Measurements from ENCODE around the gene DOCK2.

DOCK2 gene

DNA sequence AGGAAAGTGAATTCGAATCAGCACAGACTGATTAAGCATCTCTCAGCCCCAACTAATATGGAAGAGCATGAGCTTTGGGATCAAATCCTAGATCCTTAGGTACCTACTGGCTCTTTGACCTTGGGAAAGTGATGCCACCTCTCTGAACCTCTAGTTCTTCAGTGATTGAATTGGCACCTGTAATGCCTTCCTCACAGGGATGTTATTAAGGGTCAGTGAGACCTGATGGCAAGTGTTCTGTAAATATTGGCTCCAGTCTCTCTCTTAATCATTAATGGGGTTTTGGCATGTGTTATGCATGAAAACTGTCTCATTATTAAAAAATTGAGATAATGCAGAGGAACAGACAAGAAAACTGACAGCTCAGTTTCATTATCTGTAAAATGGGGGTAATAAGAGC is 227.4 kb downstream of the DOCK2 start:
- no peak for DNase-seq (ENCODE audit: low spot score)

- no peak for DNase-seq (ENCODE audit: low spot score)
Measured at GRCh38 chr5:169867347-169867746, 230.3 kb downstream of the DOCK2 start.

- no peak for DNase-seq (ENCODE audit: low spot score)
Measured at GRCh38 chr5:169869066-169869465, 232.0 kb downstream of the DOCK2 start.

GRCh38 chr5:169870211-169870610 is 233.1 kb downstream of the DOCK2 start:
- no peak for DNase-seq (ENCODE audit: low spot score)

GRCh38 chr5:169871826-169872490 is 234.9 kb downstream of the DOCK2 start:
- no peak for DNase-seq (ENCODE audit: low spot score)

DNA sequence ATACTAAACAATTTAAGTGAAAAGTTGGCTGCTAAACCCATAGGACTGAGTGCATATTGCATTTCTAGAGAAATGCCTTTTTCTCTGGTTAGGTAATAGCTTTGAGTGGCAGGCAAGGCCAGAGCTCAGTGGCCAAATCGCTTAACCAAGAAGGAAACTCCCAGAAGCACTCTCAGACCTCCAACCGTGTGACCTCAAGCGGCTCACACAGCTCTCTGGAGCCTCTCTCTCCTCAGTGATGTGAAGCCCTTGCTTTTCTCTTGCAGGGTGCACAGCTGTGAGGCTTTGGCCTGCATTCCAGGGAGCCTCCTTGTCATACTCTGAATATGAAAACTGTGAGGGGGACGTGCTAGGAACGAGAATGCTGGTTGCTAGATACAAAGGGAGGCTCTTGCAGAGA is 236.6 kb downstream of the DOCK2 start:
- DNase-seq (ENCODE audit: low spot score): no peak

DNA sequence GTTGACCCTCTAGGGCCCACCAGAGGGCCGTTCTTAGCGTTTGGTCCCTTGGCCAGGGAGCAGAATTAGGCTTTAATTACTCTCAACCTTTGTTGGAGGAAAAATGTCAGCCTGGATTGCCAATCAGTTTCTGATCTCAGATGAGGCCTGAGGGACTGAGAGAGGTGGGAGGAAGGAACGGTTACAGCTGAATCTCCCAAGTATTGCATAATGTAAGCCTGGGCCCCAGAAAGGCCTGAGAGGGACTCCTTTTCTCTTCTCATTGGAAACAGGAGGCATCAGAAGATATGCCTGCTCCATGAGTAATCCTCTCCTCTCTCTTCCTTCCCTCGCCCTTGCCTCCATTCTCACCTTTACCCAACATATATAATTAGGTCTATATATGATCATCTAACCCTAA is 237.5 kb downstream of the DOCK2 start:
- no peak for DNase-seq (ENCODE audit: low spot score)

- no peak for DNase-seq (ENCODE audit: low spot score)
Measured at GRCh38 chr5:169875091-169875728, 238.1 kb downstream of the DOCK2 start.

- DNase-seq (ENCODE audit: low spot score): no peak
Measured at GRCh38 chr5:169875731-169876130, 238.7 kb downstream of the DOCK2 start.

GRCh38 chr5:169876386-169876785 is 239.3 kb downstream of the DOCK2 start:
- DNase-seq (ENCODE audit: low spot score): no peak

DNA sequence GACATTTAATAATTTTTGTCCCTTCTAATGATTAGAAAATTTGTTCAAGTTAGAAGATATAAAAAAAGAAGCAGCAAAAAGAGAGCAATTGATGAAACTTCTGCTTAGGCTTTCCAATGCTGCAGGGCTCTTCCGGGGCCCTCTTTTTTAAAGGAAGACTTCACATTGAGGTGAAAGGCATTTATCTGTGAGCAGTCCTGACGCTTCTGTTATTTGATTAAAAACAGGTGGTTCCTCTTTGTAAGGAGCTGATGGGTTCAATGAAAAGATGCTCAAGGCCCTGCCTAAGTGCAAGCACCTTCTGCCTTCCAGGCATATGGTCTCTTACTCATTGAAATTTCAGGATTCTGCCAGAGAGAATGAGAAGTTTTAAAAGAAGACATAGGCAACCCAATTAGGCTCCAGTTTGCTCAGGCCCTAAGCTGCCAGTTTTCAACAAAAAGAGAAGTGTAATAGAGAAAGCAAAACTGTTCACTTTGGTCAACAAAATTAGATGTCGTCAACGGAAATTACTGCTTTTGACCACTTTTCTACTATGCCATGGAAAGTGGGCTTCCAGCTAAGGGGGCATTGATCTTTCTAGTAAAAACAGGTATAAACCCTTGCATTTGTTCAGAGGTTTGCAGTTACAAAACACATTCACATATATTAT is 243.1 kb downstream of the DOCK2 start:
- no peak for DNase-seq (ENCODE audit: low spot score)

DNA sequence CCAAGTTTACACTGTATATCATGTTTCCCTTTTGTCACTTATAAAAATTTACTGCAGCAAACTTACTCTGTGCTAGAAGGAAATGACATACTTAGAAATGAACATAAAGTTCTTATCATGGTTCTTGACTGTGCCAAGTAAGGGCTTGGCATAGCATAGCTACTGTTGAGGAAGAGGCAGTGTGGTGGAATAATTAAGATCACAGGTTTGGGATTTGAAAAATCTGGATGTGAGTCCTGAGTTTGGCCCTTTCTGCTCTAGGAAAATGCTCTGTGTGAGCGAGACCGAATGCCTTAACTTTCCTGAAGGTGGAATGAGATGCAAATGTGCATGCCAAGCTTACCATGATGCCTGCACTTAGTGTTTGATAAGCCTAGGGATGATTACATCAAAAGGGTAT is 243.7 kb downstream of the DOCK2 start:
- DNase-seq (ENCODE audit: low spot score): no peak

DNA sequence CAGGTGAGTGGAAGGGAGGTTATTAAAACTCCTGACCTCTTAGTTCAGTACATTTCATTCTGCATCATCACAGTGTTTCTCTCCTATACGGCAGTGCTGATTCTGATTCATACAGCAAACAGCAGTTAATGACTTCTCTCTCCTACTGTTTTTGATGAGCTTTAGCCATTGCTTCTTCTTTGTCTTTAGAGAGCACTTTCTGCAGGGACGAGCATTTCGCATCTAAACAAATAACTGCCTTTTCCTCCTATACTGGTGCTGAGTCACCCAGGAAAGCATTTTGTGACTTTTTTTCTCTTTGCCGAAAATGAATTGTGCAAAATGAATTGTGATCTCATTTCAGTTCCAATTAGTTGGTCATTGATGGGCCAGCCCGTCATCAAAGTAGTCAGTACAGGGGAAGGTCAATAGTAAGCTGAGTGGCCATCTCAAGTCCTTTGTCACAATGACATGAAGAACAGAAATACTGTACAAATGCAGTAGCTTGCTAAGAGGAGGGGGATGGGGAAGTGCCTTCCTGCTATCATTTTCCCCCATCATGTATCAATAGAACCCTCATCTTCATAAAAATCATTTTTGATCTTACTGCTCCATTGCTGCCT is 244.7 kb downstream of the DOCK2 start:
- no peak for DNase-seq (ENCODE audit: low spot score)

DNA sequence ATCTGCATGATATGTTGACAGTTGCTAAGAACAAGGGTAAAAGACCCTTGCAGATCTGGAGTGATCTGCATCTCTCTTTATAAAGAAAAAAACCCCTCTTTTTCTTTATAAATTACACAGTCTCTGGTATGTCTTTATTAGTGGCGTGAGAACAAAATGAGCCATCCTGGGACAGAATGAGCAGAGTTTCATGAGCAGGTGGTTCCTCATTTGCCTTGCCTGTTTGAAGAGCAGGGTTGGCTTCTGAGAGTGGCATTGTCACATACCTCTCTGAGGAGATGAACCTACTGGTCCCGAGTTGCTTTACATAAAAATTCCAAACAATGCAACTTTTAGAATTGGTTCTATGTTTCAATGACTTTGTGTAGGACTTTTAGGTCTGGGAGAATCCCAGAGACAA is 249.0 kb downstream of the DOCK2 start:
- DNase-seq (ENCODE audit: low spot score): no peak

GRCh38 chr5:169886677-169887076 is 249.6 kb downstream of the DOCK2 start:
- no peak for DNase-seq (ENCODE audit: low spot score)

DNA sequence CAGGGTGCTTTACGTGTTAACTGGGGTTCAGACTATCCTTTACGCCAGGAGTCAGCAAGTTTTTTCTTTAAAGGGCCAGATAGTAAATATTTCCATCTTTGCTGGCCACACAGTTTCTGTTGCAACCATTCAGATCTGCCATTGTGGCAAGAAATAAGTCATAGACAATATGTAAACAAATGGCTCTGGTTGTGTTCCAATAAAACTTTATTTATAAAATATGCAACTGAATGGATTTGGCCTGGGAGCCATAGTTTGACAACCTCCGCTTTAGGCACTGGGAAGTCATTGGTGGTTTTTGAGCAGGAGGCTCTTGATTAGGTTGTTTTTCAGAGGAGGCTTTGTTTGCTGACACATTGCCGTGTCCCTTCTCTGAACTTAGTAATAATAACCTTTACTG is 252.5 kb downstream of the DOCK2 start:
- no peak for DNase-seq (ENCODE audit: low spot score)

DNA sequence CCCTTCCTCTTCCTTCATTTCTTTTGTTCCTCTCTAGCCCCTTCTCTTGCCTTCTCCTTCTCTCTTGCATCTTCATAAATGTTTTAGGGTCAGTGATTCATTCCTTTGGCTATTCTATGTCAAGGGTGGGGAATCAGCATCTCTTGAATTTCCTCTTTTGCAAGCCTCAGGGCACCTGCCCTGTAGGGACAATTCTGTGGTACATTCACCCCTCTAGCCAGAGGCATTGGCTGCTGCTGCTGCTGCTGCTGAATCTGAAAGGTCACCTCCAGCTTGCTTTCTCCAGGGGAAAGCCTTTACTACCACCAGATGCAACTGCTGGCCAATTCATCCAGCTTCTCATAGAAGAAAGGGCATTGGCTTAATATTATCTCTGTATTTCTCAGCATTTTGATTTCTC is 255.9 kb downstream of the DOCK2 start:
- no peak for DNase-seq (ENCODE audit: low spot score)

DNA sequence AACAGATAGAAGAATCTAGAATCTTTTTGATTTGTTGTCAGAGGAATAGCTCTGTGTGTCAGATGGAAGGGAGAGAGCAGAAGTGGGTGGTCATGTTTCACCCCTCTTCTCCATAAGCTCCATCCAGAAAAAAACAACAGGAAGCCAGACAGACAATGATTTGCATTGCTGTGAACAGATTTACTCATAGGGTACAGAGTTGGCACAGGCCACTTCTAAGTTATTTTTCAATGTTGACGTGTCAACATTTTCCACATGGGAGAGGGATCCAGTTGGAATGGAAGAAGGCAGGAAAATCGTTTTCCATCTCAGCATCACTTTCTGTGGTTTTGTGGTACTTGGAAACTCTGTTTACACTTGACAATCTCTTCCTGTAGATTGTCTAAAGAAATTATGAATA is 256.5 kb downstream of the DOCK2 start:
- DNase-seq (ENCODE audit: low spot score): no peak

DNA sequence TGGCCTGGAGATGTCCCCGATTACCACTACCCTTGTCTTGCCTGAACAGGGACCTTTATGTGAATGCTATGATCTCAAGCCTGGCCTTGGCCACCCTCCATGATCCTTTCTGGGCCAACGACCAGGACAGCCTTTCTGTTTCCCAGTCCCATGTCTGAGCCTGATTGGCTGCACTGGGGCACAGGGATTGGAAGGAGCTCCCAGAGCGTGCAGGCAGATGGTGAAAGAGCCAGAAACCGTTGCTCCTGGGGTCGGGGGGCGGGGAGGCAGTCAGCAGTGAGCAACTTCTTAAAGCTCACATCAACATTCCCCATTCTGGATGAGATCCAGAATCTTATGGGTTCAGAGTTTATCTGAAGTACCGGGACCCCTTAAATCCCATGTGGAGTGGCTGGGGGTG is 258.9 kb downstream of the DOCK2 start:
- no peak for DNase-seq (ENCODE audit: low spot score)

DNA sequence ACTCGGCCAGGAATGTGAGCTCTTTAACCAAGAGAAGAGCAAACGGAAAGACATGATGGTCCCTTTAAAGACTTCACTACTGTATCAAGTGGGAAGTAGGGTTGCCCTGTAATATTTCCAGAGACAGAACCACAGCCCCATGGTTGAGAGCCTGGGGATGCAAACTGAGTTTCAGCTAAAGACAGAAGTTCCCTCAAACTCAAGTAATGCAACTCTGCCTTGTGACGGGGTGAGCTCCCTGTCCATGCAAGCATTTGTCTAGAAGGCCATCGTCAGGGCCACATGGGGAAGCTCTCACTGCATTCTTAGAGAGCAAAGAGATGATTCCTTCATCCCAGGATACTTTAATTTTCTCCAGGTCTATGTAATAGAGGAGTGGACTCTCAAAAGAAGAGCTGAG is 260.4 kb downstream of the DOCK2 start:
- no peak for DNase-seq (ENCODE audit: low spot score)

DNA sequence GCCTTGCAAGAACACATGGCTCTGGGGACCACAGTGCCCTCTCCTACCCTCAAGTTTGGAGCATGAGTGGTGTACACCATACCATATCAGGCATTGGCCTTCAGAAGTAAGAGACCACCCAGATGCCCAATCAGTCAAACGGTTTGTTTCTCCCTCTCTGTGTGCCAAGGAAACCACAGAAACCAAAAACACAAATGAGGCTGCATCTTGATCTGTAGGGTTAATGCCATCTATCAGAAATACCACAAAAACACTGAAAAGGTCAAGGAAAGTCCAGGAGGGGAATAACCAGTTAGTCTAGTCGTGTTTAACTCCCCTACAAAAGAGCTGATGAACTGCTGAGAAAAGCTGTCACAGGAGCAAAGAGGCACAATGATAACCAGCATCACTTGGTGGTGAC is 264.8 kb downstream of the DOCK2 start:
- DNase-seq (ENCODE audit: low spot score): no peak

GRCh38 chr5:169904059-169904458 is 267.0 kb downstream of the DOCK2 start:
- no peak for DNase-seq (ENCODE audit: low spot score)

- no peak for DNase-seq (ENCODE audit: low spot score)
Measured at GRCh38 chr5:169904508-169904907, 267.4 kb downstream of the DOCK2 start.
